Astrocyte (in vitro differentiated cells and primary cell): ENCODE measurements around the gene DCBLD1.

Experiments
- CTCF ChIP-seq: IDR thresholded peaks from 2 replicates; pipeline ENCODE4 v1.5.1; 2011; ENCODE audit warnings: low read depth, mild to moderate bottlenecking, inconsistent platforms, low read length, moderate library complexity; ENCODE audit not compliant: insufficient read depth
- EZH2 ChIP-seq: IDR thresholded peaks from 2 replicates; pipeline ENCODE4 v1.6.1; 2012; ENCODE audit warnings: mild to moderate bottlenecking, low read length, inconsistent platforms; ENCODE audit not compliant: insufficient read depth

- TF ChIP-seq CTCF (no peak), EZH2 (no peak)
Measured at GRCh38 chr6:117493470-117493869, 11.0 kb downstream of the DCBLD1 start.
